Measurements from ENCODE around the gene LMX1B.

Gene LMX1B

GRCh38 chr9:126628969-126629674 is 15.4 kb downstream of the LMX1B start:
- FAIRE-seq (no peak), DNase-seq (ENCODE audit: extremely low spot score, insufficient read length, low read depth) (no peak)

GRCh38 chr9:126630458-126631237 is 16.9 kb downstream of the LMX1B start:
- FAIRE-seq (peak; percentile 31), DNase-seq (ENCODE audit: extremely low spot score, insufficient read length, low read depth) (no peak)

GRCh38 chr9:126631254-126631653 is 17.5 kb downstream of the LMX1B start:
- no peak for FAIRE-seq
- DNase-seq (ENCODE audit: extremely low spot score, insufficient read length, low read depth), result no peak

GRCh38 chr9:126633881-126634558 is 20.3 kb downstream of the LMX1B start:
- FAIRE-seq (no peak), DNase-seq (ENCODE audit: extremely low spot score, insufficient read length, low read depth) (no peak)

- no peak for FAIRE-seq
- no peak for DNase-seq (ENCODE audit: extremely low spot score, insufficient read length, low read depth)
These were observed 21.3 kb downstream of the LMX1B start for GRCh38 chr9:126635061-126635460.

- no peak for FAIRE-seq
- DNase-seq (ENCODE audit: extremely low spot score, insufficient read length, low read depth), result no peak
These were observed 22.1 kb downstream of the LMX1B start for GRCh38 chr9:126635661-126636439.

- FAIRE-seq (no peak), DNase-seq (ENCODE audit: extremely low spot score, insufficient read length, low read depth) (no peak)
These were observed 23.5 kb downstream of the LMX1B start for GRCh38 chr9:126636983-126637798.

GRCh38 chr9:126638571-126639132 is 24.9 kb downstream of the LMX1B start:
- FAIRE-seq, result no peak
- DNase-seq (ENCODE audit: extremely low spot score, insufficient read length, low read depth), result no peak

GRCh38 chr9:126639318-126640000 is 25.7 kb downstream of the LMX1B start:
- FAIRE-seq (no peak), DNase-seq (ENCODE audit: extremely low spot score, insufficient read length, low read depth) (no peak)

GRCh38 chr9:126641118-126641851 is 27.6 kb downstream of the LMX1B start:
- DNase-seq (ENCODE audit: extremely low spot score, insufficient read length, low read depth) (no peak), FAIRE-seq (no peak)

GRCh38 chr9:126642010-126642744 is 28.4 kb downstream of the LMX1B start:
- no peak for FAIRE-seq
- no peak for DNase-seq (ENCODE audit: extremely low spot score, insufficient read length, low read depth)

- DNase-seq (ENCODE audit: extremely low spot score, insufficient read length, low read depth), result no peak
These were observed 29.1 kb downstream of the LMX1B start for GRCh38 chr9:126642839-126643238.

GRCh38 chr9:126643945-126644527 is 30.3 kb downstream of the LMX1B start:
- DNase-seq (ENCODE audit: extremely low spot score, insufficient read length, low read depth) (no peak), FAIRE-seq (no peak)

More at GRCh38 chr9:126642839-126643238, 29.1 kb downstream of the LMX1B start:
- no peak for FAIRE-seq

- DNase-seq (ENCODE audit: extremely low spot score, insufficient read length, low read depth) (no peak), FAIRE-seq (no peak)
These were observed 32.4 kb downstream of the LMX1B start for GRCh38 chr9:126646162-126646561.

- DNase-seq (ENCODE audit: extremely low spot score, insufficient read length, low read depth), result no peak
- no peak for FAIRE-seq
These were observed 34.1 kb downstream of the LMX1B start for GRCh38 chr9:126647585-126648411.

GRCh38 chr9:126649477-126649876 is 35.7 kb downstream of the LMX1B start:
- DNase-seq (ENCODE audit: extremely low spot score, insufficient read length, low read depth), result no peak
- FAIRE-seq, result no peak
